Activated CD4-positive, alpha-beta T cell treated with anti-CD3 and anti-CD28 coated beads, Interleukin-2, amount 50 U/mL, for 1 hour (primary cell): ENCODE measurements around the gene KLHDC7B.
"Not testable (repeated sequence)": the region's sequence is repeated elsewhere in the genome, so short reads cannot be mapped to it uniquely, and the experiment has no call there.

ENCODE experiments used
- DNase-seq: peaks from one replicate; pipeline ENCODE4 v3.0.0-alpha.2; 2020

KLHDC7B gene

DNA sequence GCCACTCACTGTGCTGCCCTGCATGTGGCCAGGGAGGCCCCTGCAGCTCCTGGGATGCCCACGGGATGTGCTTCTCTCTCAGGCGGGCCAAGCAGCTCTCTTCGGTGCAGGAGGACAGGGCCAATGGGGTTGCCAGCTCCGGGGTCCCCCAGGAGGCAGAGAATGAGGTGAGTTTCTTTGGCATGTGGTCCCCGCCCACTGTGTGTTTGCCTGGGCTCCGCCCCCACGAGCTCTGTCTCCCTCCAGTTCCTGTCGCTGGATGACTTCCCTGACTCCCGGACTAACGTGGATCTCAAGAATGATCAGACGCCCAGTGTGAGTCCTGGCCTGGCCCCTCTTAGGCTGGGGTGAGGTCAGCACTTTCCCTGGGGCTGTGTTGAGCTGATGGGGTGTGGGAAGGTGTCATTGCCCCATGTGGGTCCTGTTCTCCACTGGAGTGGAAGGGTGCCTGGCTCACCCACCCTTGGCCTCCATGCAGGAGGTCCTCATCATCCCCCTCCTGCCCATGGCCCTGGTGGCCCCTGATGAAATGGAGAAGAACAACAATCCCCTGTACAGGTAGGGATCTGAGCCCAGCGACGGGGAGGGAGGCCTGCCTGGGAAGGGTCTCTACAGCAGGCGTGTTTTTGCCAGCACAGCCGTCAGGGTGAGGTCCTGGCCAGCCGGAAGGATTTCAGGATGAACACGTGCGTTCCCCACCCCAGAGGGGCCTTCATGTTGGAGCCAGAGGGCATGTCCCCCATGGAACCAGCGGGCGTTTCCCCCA is 28.0 kb upstream of the KLHDC7B start:
- no peak for DNase-seq

DNA sequence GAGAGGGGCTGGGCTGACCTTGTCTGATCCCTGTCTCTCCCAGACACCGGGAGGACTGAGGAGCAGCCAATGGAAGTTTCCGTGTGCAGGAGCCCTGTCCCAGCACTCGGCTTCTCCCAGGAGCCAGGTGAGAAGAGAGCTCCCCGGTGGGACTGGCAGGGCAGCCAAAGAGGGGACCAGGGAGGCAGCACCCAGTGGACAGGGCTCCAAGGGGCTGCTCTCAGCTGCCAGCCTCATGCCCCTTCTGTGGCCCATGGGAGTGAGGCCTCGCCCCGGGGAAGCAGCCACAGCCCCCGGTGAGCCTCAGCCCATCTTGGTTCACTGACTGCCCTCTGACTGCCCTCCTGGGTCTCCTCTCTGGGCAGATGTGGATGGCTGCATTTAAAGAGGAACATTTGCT is 27.1 kb upstream of the KLHDC7B start:
- no peak for DNase-seq

DNA sequence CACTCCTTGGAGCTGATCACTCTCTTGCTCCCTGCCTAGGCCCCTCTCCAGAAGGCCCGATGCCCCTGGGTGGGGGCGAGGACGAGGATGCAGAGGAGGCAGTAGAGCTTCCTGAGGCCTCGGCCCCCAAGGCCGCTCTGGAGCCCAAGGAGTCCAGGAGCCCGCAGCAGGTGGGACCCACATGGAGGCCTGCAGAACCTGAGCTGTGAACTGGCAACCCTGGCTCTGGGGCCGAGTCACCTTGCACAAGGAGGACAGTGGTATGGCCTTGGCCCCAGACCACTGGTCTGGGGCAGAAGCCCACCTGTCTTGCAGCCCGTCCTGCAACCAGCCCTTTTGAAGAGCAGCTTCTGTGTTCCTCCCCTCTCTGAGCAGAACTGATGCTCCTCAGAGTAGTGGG is 26.5 kb upstream of the KLHDC7B start:
- no peak for DNase-seq

DNA sequence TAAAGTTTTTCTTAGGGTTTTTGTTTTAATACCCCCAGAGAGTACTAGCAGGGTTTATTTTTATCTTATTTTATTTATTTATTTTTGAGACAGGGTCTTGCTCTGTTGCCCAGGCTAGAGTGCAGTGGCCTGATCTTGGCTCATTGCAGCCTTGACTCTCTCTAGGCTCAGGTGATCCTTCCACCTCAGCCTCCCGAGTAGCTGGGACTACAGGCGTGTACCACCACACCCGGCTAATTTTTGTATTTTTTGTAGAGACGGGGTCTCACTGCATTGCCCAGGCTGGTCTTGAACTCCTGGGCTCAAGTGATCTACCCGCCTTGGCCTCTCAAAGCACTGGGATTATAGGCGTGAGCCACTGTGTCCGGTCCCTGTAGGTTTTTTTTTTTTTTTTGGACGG is 25.5 kb upstream of the KLHDC7B start:
- not testable (repeated sequence) for DNase-seq

DNA sequence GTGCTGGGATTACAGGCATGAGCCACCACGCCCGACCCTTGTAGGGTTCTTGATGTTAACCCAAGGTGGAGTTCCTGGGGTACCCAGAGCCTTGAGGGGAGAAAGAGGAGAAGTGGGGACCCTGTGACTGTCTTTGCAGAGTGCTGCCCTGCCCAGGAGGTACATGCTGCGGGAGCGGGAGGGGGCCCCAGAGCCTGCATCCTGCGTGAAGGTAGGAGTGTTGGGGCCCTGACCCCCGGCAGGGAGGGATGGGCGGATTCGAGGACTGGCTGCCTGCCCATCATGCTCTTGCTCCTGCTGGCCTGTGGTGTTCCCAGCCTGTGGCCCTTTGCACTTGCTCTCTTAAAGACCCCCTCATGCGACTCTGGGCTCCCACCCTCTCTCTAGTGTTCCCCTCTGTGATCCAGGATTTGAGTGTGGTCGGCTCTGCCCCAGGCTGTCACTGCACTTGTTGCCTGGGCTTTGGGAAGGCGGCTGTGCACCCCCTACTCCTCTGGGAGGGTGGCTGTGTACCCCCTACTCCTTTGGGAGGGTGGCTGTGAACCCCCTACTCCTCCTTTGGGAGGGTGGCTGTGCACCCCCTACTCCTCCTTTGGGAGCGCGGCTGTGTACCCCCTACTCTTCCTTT is 24.8 kb upstream of the KLHDC7B start:
- DNase-seq: no peak

DNA sequence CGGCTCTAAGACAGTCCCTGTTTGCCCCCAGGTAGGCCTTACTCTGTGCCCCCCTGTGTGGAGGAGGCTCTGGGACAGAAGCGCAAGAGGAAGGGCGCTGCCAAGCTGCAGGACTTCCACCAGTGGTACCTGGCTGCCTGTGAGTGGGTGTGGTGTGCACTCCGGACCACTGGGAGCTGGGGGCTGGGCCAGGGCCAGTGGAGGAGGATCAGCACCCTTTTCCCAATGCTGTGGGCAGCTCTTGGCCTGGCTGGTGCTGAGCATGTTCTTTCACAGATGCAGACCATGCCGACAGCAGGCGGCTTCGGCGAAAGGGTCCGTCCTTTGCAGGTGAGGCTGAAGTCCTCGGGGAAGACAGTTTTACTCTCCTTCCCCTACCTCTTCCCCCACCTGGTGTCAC is 24.0 kb upstream of the KLHDC7B start:
- no peak for DNase-seq

DNA sequence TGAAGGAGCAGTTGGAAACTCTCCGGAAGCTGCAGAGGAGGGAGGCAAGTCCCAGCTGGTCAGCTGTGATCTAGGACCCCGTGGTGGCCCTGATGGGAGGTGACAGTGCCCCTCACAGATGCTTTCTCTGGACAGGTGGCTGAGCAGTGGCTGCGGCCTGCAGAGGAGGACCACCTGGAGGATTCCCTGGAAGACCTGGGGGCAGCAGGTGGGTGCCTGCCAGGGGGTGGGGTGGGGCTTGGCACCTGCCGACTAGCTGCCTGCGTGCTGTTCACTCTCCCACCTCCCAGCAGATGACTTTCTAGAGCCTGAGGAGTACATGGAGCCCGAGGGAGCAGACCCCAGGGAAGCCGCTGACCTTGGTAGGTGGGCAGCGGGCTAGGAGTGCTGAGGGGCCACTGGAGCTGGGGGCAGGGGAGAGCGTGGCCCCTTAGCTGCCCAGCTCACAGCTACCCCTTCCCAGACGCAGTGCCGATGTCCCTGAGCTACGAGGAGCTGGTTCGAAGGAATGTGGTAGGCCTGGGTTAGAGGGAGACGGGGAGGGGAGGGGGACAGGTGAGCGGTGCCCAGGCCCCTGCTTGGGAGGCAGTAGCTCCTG is 23.4 kb upstream of the KLHDC7B start:
- DNase-seq: no peak

DNA sequence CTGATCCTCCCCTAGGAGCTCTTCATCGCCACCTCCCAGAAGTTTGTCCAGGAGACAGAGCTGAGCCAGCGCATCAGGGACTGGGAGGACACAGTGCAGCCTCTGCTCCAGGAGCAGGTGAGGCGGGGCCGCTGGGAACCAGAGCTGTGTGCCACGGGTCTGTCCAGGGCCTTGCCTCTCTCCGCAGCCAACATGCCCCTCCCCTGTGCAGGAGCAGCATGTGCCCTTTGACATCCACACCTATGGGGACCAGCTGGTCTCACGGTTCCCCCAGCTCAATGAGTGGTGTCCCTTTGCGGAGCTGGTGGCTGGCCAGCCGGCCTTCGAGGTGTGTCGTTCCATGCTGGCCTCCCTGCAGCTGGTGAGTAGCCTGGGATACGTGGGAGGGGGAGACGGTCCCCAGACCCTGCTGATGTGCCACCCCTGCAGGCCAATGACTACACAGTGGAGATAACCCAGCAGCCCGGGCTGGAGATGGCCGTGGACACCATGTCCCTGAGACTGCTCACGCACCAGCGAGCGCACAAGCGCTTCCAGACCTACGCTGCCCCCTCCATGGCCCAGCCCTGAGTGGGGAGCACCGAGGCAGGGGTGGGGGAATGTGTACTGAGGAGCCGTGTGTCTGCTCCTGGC is 22.8 kb upstream of the KLHDC7B start:
- DNase-seq: no peak

DNA sequence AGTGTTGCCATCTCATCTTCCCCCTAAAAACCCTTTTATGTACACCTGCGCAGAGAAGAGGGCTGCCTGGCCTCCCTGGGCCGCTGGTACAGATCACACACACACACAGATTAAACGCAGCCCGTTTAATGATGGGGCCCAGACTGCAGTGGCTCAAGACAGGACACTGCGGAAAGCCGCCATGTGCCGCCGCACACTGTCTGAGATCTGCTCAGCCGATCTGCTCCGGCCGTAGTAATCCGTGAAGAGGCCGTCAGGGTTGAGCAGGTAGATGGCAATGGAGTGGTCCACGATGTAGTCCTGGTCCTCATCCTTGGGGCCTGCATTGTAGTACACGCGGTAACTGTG is 22.3 kb upstream of the KLHDC7B start:
- no peak for DNase-seq

DNA sequence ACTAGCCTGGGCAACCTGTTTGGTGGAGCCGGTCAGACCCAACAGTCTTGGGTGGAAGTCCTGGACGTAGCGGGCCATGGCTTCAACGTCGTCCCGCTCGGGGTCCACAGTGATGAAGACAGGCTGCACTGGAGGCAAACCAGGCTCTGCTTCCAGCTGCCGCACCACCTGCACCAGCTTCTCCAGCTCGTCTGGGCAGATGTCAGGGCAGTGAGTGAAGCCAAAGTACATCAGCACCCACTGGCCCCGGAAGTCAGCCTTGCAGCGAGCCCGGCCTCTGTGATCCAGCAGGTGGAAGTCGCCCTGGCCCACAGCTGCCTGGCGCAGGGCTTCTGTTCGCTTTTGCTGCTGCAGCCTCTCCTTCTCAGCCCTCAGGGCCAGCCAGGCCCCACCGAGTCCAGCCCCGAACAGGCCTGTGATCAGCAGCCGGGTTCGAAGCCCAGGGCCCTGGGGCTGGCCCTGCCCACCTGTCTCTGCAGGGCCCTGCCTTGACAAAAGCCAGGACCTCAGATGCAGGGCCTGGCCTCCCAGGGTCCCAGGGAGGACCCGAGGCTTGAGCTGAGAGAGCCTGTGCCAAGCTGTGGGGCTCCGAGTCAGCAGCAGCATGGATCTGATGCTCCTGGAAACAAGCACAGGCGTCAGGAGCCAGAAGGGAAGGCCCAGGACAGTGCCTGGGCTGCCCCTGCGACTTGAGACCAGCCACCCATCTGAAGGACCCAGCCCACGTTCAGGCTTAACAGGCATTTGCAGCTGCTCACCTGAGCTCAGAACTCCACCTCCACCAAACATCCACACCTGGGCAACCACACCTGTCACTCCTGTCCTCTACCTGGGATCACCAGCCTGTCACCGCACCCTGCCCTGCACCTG is 21.7 kb upstream of the KLHDC7B start:
- DNase-seq: no peak

DNA sequence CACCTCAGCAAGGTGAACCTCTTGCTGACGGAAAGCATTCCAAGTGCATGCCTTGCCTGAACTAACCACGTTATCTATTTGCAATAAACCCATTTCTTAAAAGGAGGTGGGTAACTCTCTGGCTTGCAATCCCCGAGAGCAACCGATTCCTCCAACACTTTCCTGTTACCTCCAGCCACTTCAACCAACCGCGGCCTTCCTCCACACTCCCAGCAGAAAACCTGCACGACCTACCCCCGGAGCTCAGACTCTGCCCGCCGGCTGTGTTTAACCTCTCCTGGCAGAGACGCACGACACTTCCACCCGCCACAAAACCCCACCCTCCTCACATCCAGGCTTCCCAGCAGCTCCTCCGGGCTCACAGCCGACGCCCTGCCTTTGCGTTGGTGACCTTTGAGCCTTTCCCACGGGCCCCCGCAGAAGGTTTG is 21.0 kb upstream of the KLHDC7B start:
- no peak for DNase-seq

DNA sequence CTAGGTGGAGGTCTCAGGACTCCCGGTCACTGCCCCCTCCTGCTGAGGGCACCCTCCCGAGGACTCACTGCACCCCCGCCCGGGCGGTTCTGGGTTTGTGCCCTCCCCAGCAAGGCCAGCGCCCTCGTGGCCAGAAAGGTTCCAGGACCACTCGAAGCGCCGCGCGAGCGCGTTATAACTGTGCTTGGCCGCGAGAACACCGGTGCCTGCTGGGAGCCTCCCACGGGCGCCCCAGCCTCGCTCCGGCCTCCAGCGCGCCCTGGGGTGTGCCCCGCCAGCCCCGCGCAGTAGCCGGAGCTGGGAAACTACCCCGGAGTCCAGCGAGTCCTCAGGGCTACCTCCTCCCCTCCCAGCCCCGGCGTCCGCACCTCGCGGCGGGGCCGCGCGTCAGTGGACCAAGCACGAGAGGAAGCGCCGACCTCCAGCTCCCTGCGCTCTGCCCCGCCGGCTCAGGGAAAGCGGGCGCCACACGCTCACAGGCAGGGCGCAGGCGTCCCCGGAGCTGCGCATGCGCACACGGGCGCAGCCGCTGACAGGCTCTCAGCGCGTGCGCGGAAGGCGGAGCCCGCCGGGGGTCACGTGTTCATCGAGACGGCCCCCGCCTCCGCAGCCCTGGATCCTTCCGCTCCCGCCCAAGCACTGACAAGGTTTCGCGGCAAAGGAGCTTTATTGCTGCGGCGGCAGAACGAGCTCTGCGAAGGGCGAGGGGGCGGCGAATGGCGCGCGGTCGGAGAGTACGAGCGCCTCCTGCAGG is 20.4 kb upstream of the KLHDC7B start, which contains the start of gene SCO2:
Gene SCO2 (minus strand): TSS at position 495 of the 754 bp plus-strand sequence. CDS start 1,187 bp downstream, outside the sequence.
- DNase-seq: peak; percentile 98

DNA sequence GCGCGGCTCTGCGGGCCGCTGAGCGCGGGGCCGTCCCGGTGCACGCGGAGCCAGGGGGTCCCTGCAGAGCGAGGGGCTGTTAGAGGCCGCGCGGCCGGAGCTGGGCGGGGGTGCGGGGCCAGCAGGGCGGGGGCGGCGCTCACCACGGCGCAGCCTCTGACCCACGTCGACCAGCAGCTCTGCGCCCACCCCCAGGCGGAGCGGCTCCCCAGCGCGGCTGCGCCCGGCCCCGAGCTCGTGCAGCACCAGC is 19.9 kb upstream of the KLHDC7B start:
- no peak for DNase-seq

DNA sequence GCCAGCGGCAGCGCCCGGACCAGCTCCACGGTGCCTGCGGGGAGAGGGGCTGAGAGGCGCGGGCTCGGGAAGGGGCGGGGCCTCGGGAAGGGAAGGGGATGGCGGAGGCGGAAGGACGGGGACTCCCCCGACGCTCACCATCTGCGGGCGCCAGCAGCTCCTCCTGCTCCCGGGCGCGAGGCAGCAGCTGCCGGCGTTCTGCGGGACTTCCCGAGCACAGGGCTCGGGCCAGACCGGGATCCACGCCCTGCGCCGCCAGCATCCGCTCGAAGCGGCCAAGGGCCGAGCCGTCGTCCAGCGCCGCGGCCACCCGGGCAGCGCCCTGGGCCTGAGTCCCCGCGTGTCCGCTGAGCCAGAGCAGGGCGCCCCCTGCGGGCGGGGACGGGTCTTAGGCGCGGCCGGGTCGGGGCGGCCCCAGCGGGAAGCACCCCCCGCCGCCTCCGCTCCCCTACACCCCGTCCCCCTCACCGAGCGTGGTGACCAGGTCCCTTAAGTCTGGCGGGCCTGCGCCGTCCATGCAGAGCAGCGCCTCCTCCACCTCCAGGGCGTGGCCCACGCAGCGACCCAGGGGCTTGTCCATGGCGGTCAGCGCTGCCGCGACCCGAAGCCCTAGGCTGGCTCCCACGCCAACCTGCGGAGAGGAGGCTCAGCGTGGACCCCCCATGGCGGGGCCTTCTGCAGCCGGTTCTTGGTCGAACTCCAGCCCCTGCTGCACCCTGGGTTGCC is 19.4 kb upstream of the KLHDC7B start:
- peak; percentile 75 for DNase-seq

DNA sequence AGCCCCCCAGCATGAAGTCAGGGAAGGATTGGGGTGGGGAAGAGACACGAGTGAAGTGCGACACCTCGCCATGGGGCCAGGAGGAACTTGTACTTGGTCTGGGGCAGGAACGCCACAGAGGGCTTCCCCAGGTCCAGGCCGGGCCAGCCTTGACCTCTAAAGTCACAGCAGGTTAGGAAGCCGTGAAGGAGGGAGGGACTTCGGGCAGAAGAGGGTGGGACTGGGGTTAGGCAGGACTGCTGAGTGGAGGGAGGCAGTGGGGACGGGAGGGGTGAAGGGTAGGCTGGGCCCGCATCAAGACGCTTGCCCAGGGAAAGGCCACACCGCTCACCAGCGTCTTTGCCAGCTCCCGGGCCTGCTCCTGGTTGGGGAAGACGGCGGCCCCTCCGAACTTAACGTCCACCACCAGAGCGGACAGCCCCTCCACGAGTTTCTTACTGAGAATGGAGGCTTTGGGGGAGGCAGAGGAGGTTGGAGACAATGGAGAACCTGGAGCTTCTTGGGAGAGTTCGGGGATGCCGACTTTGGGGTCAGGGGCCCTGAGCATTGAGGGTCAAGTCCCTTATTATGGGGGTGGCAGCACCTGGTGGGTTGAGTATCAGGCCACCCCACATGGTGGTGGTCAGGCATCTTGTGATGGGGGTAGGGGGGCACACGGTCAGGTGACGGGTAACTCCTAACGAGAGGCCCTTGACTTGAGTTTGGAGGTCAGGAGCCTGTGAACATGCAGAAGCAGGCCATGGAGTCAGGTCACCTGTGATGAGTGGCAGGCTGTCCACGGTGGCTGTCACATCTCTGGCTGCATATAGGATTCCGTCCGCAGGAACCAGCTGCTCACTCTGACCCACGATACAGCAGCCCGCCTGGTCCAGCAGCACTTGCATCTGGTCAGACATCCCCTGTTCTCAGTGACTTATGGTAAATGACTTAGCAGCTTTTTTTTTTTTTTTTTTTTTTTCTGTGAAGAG is 18.6 kb upstream of the KLHDC7B start:
- no peak for DNase-seq

DNA sequence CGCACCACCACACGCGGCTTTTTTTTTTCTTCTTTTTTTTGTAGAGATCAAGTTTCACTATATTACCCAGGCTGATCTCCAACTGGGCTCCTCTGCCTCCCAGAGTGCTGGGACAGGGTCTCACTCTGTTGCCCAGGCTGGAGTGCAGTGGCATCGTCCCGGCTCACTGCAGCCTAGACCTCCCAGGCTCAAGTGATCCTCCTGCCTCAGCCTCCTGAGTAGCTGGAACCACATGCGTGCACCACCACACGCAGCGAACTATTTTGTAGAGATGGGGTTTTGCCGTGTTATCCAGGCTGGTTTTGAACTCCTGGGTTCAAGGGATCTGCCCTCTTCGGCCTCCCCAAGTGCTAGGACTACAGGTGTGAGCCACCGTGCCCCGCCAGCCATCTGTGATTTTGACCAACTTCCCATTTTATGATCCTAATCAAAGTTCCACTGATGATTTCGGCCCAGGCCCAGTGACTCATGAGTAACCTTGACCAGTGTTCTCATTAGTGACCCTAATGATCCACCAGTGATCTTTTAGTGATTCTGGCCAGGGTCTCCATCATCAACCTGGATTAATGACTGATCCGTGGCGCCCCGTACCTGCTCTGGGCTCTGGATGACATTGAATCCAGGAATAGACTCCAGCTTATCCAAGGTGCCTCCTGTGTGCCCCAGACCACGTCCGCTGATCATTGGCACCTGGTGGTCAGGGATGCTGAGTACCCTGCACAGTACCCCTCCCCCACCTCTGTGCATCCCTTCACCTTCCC is 17.6 kb upstream of the KLHDC7B start:
- DNase-seq: no peak

DNA sequence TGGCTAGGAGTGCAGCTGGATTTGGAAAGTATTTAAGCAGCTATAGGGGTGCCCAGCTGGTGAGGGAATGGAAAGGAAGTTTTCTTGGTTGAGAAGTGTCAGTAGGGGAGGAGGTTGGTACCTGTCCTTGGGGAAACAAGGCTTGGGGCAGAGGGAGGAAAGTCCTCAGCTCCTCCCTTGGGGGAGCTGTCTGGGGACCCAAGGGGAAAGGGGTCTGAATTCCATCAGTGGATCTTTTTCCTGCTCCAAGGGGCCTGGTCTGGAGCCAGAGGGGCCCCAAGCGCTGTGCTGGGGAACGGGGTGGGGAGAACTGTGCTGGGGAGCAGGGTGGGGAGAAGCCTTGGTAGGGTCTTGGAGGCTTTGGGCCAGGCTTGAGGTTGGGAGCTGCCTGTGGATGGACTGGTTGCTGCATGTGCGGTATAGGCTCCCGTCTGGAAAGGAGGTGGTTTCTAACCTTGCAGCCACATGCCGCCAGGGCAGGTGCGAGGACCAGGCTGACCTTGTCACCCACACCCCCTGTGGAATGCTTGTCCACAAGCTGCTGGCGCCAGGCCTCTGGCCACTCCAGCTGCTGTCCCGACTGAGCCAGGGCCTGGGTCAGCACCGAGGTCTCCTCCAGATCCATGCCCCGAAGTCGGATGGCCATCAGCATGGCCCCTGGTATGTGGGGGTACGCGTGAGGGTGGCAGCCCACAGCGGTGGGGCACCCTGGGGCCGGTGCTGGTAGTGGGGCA is 16.9 kb upstream of the KLHDC7B start:
- DNase-seq: no peak

DNA sequence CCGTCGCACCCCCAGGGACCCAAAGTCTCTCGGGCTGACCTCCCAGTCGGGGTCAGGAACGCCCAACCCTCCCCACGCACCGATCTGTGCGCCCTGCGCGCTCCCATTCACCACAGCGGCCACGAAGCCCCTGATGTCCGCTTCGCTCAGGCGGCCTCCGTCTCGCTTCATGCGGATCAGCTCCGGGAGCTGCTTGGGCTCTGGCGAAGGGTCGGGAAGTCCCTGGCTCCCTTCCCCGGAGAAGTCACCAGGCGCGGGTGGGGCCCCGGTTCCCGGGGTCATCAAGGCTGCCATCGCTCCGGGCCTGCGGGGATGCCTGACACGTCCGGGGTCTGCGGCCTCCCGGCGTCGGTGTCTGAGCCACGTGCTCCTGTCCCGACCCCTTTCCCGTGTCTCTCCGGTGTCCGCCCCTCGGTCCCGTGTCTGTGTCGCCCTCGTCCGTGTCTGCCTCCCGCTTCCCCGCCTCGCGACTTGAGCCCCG is 16.2 kb upstream of the KLHDC7B start:
- DNase-seq: no peak
